GM21619 (cell line): Measurements from ENCODE around the gene HSPB6.
"Not testable (repeated sequence)": the region's sequence is repeated elsewhere in the genome, so short reads cannot be mapped to it uniquely, and the experiment has no call there.

Source experiments
- ATAC-seq: cut with Tn5 transposase; IDR thresholded peaks from one replicate; pipeline ENCODE4 v1.9.1; 2021; ENCODE audit not compliant: unreplicated experiment

Gene HSPB6

DNA sequence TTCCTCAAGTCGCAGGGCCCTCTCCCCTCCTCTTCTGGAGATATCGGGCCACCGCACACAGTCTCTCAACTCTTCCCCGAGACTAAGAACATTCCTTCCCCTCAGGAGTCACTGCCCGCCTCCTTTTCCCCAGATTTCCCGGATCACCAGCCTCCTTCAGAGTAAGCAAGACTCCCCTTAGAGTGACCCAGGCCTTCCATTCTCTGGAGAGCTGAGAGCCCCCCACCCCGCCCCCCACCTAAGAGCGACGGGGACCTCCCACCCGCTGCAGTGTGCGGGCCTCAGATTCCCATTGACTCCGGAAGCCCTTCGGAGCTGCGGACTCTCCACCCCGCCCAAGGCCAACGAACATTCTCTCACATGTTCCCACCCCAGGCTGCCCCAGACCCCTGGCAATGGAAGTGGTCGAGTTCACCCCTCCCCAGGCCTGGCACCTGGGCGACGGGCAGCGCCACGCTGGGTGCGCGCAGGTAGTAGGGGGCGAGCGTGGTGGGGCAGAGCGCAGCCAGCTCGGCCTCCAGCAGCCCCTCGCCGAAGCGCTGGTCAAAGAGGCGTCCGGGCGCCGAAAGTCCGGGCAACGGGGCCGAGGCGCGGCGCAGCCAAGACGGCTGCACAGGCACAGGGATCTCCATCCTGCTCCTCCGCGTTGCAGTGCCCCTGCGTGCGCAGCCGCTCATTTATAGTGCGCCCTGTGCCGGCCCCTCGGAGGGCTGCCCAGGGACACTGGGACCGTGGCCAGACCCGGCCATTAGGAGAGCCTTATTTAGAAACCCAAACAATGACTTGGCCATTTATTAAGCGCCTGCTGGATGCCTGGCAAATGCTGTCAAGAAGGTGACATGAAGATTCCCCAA lies at the start of gene HSPB6:
TSS of gene HSPB6 (minus strand) at position 653 of the 854 bp plus-strand sequence. CDS start at position 632, 21 bp downstream.
- no peak for ATAC-seq

- no peak for ATAC-seq
These were observed 49.8 kb upstream of the HSPB6 start for GRCh38 chr19:35806597-35806996.

- ATAC-seq: no peak
These were observed 48.8 kb upstream of the HSPB6 start for GRCh38 chr19:35805526-35806102.

- no peak for ATAC-seq
These were observed 45.0 kb upstream of the HSPB6 start for GRCh38 chr19:35801828-35802227.

DNA sequence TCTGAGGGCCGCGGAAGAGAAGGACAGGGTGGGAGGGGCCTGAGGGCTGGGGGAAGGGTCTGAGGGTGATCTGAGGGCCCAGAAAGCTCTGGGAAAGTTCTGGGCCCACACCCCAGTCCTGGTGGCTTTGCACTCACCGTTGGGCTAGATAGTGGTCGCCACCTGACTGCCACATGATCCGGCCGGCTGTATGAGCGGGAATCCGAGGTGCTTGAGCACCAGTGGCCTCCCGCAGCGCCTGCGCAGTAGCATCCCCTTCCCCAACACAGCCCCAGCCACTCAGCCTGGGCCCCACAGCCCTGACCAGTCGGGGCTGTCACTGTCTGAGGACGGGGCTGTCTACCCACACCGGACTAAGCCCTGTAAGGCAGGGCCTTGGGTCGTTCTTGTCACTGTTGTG lies 40.8 kb upstream of the HSPB6 start:
- ATAC-seq: no peak

DNA sequence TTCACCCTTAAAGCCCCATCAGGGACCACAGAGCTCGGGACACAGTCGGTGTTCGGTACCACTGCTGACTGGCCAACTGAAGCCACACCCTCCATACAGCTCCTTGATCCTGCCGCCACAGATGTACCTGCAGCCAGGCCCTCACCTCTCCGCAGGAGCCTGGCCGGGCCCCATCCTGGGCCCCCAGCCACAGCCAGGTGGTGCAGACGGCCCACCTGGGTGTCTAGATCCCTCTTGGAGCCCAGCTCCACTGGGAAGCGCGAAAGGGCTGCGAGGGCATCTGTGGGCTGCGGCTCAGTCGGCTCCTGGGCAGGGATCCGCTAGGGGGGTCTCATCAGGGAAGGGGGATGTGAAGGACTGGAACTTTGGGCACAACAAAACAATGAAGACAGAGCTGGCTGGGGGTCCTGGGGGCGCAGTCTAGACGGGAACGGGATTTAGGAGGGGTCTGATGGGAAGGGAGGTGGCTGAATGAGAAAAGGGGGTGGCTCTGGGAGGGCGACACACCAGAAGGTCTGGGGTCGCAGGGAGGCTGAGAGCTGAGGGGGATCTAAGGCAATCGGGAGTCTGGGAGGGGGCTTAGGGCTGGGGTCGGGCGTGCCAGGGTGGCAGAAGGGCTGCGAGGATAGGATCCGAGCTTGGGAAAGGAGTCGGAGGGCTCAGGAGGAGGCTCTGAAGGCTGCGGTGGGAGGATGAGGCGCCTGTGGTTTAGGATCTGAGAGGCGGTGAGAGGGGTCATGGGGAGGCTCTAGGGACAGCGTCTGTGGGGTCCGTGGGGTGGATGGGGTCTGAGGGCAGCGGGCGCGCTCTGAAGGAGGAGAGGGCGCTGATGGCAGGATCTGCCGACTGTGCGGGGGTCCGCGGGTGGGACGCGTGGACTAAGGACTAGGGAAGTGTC lies 40.1 kb upstream of the HSPB6 start:
- no peak for ATAC-seq

GRCh38 chr19:35795564-35795963 lies 38.7 kb upstream of the HSPB6 start:
- ATAC-seq: not testable (repeated sequence)

GRCh38 chr19:35793381-35794165 lies 36.7 kb upstream of the HSPB6 start:
- no peak for ATAC-seq

DNA sequence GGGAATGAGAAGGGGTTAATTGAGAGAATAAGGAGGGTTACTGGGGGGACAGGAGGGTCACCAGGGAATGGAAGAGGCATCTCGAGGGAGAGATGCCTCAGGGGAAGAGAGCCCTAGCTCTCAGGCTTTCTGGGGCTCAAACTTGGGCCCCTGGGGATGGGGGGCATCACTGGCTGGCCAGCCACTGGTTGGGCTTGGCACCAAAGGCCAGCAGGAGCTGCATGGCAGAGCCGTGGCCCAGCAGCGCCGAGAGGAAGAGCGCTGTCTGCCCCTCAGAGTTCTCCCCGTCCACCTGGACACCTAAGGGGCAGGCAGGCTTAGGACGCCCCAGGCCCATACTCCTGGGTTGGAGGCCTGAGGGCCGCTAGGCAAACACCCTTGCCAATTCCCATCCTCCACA lies 36.1 kb upstream of the HSPB6 start:
- ATAC-seq: no peak

GRCh38 chr19:35792312-35792711 lies 35.5 kb upstream of the HSPB6 start:
- ATAC-seq: no peak

GRCh38 chr19:35791814-35792279 lies 35.0 kb upstream of the HSPB6 start:
- no peak for ATAC-seq

GRCh38 chr19:35790981-35791813 lies 34.4 kb upstream of the HSPB6 start:
- no peak for ATAC-seq

DNA sequence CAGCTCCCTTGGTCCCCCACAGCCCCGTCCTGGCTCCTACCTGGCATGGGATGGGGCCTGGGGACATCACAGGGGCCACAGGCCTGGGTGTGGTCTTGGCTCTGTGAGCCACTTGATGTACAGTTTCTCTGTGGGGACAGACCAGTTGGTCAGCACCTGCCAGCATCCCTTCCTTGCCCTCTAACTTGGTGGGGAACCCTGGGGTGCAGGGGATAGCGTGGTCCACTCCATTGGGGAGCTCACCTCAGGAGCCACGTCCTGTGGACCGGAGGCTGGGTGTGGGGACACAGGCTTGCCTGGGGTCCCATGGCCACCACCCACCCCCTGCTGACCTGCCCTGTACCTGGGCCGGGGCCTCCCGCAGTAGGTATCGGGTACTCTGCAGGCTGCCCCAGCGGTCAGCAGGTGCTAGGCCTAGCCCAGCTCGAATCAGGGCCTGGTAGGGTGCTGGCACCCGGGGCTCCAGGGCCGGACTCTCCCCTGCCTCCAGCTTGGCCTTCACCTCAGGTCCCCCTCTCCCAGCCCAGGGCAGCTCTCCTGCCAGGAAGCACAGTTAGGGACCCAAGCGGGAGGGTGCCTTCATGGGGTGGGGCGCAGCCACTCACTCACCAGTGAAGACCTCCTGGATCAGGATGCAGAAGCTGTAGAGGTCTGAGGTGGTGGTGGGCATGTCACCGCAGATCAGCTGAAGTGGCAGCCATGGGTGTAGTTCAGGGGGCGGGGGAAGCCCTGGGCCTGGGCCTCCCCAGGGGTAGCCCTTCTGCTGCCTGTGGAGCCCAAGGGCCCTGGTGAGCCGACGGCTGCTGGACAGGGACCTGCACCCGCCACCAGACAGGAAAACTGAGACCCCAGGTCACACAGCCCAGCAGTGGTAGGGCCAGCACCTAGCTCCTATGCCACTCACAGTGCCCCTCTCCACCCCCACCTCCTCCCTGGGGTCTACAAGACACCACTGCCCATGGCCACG lies 33.4 kb upstream of the HSPB6 start:
- ATAC-seq: no peak

GRCh38 chr19:35789195-35789977 lies 32.6 kb upstream of the HSPB6 start:
- ATAC-seq: no peak

DNA sequence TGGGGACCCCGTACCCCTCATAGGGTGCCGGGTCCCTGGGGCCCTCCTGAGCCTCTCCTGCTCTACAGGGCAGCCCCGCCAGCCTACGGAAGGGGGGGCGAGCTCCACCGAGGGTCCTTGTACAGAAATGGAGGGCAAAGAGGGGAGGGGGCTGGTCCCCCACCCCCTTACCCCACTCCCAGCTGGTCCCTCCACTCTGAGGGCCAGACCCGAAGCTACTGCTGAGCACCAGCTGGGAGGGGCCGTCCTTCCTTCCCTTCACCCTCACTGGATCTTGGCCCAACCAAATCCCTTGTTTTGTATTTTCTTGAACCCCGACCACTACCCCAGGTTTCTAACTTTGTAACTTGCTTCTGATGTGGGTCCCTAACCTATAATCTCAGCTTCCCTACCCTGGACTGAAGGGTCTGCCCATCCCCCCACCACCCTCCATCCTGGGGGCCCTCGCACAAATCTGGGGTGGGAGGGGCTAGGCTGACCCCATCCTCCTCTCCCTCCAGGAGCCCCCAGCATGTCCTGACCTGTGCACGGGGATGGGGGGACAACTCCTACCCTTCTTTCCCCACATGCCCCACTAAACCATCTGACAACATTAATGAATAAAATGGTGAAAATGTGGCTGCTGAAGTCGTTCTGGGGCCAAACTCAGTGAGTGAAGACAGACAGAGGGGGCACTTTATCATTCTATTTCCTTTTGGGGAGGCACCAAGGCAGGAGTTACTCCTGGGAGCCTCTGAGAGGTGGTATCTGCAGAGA lies 31.6 kb upstream of the HSPB6 start:
- ATAC-seq: no peak

- ATAC-seq: no peak
These were observed 30.5 kb upstream of the HSPB6 start for GRCh38 chr19:35787227-35787799.
